ENCODE data around the gene SMG6. TPM values are rescaled to one million over a fixed set of nuclear protein-coding genes. Genes with fewer than 3 reads are reported as not detected.

Gene SMG6
- total and polyA plus RNA-seq, 2 of the 4 experiments (the other 2 are of a cell fraction): 16.3 to 30.3 TPM

DNA sequence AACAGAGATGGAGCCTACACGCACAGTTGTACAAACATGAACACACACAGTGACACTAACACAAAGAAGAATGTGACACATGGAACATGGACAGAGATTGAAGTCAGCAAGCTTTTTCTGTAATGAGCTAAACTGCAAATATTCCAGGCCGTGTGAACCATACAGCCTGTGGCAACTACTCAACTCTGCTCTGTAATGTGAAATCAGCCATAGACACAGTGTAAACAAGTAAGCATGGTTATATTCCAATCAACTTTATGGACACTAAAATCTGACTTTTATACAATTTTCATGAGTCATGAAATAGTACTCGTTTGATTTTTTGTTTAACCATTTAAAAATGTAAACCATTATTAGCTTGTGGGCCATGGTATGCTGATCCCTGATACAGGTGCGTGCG is 120.2 kb downstream of the SMG6 start:
- H3K4me3 ChIP-seq (ENCODE audit: insufficient read depth, low read depth, low read length): no peak overlapping the region
- intact Hi-C loops (cut with micrococcal nuclease): no loop called here
- POLR2A ChIA-PET (ENCODE audit: unreplicated experiment): no interaction called here
- CTCF ChIA-PET: interaction anchor here (0.9 kb wide), 1 partner anchor 62 kb away, joined by 3 read pairs; no protein-coding TSS in a partner anchor
- in situ Hi-C loops (cut with MboI; ENCODE audit: low sequenced_read_pairs): no loop called here
- no peak overlapping the region for H2AK9ac ChIP-seq (replicated peaks; ENCODE audit: low read depth, low read length, poor library complexity)
- peak overlapping the region; percentile 99 for H3K14ac ChIP-seq (replicated peaks; ENCODE audit: low read depth, low read length)
- peak overlapping the region; percentile 99 for H3K4ac ChIP-seq (ENCODE audit: low read depth, low read length)
- H4K8ac ChIP-seq (ENCODE audit: low read depth in 2 of 2, low read length in 2 of 2): peak overlapping the region; percentile 94 to 98; a peak in 3 of 4 replicates
- H4K91ac ChIP-seq (ENCODE audit: insufficient read depth, low read depth, low read length): peak overlapping the region; percentile 98
- H4K5ac ChIP-seq (ENCODE audit: low read depth, low read length): peak overlapping the region; percentile 60
- H3K27me3 ChIP-seq (ENCODE audit: control insufficient read depth, insufficient read depth, low read length): no peaks in the 10 kb centered on the region
- peak overlapping the region; percentile 98 for H2BK120ac ChIP-seq (ENCODE audit: low read depth, low read length)
- H3K9me1 ChIP-seq (ENCODE audit: insufficient read depth, low read length): peaks cover 43% of the 10 kb centered on the region
- H2BK20ac ChIP-seq (ENCODE audit: low read depth, low read length): peak overlapping the region; percentile 64; the same call in 1 of the 2 replicates
- DNase-seq (peak; percentile 81), ATAC-seq (ENCODE audit: low read depth) (no peak)
- H3K4me2 ChIP-seq (ENCODE audit: low read depth, low read length): no peak overlapping the region
- peaks cover 40% of the 10 kb centered on the region for H3K4me1 ChIP-seq (ENCODE audit: control insufficient read depth, insufficient read depth, low read length)
- no peak for TF ChIP-seq RFX5 (IDR thresholded peaks at IDR 0.05; ENCODE audit: low read depth, low read length)
- TF ChIP-seq MAFK (IDR thresholded peaks at IDR 0.05; ENCODE audit: low read depth, low read length): 0 out of 2 replicates have a peak, but pooled peaks have one; percentile 11
- TF ChIP-seq MAZ (IDR thresholded peaks at IDR 0.05; ENCODE audit: borderline replicate concordance, low read depth, low read length): no peak
- TF ChIP-seq, protein P1, sequence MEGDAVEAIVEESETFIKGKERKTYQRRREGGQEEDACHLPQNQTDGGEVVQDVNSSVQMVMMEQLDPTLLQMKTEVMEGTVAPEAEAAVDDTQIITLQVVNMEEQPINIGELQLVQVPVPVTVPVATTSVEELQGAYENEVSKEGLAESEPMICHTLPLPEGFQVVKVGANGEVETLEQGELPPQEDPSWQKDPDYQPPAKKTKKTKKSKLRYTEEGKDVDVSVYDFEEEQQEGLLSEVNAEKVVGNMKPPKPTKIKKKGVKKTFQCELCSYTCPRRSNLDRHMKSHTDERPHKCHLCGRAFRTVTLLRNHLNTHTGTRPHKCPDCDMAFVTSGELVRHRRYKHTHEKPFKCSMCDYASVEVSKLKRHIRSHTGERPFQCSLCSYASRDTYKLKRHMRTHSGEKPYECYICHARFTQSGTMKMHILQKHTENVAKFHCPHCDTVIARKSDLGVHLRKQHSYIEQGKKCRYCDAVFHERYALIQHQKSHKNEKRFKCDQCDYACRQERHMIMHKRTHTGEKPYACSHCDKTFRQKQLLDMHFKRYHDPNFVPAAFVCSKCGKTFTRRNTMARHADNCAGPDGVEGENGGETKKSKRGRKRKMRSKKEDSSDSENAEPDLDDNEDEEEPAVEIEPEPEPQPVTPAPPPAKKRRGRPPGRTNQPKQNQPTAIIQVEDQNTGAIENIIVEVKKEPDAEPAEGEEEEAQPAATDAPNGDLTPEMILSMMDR (conservative IDR thresholded peaks at IDR 0.05; ENCODE audit: low read depth, low read length): no peak
- TF ChIP-seq, protein P2, sequence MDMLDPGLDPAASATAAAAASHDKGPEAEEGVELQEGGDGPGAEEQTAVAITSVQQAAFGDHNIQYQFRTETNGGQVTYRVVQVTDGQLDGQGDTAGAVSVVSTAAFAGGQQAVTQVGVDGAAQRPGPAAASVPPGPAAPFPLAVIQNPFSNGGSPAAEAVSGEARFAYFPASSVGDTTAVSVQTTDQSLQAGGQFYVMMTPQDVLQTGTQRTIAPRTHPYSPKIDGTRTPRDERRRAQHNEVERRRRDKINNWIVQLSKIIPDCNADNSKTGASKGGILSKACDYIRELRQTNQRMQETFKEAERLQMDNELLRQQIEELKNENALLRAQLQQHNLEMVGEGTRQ (IDR thresholded peaks at IDR 0.05; ENCODE audit: low read depth, low read length): no peak
- TF ChIP-seq NFE2L2 (IDR thresholded peaks at IDR 0.05; ENCODE audit: low read depth, low read length): no peak
- TF ChIP-seq ELK1 (IDR thresholded peaks at IDR 0.05; ENCODE audit: borderline replicate concordance, low read depth, low read length): no peak
- TF ChIP-seq POLR2A (IDR thresholded peaks at IDR 0.05; ENCODE audit: low read depth, low read length): no peak
- no peak for TF ChIP-seq SMC3 (IDR thresholded peaks at IDR 0.05; ENCODE audit: low read depth, low read length)
- TF ChIP-seq RAD21 (IDR thresholded peaks at IDR 0.05; ENCODE audit: low read length): no peak
- no peak for TF ChIP-seq CHD1 (IDR thresholded peaks at IDR 0.05; ENCODE audit: low read depth, low read length)
- TF ChIP-seq MXI1 (IDR thresholded peaks at IDR 0.05; ENCODE audit: borderline replicate concordance, low read depth, low read length): no peak
- no peak for TF ChIP-seq BHLHE40 (IDR thresholded peaks at IDR 0.05; ENCODE audit: low read depth, low read length)
- no peak for TF ChIP-seq FOS (IDR thresholded peaks at IDR 0.05; ENCODE audit: low read depth, low read length)
- peak; percentile 31; the same call in 1 of the 2 replicates for TF ChIP-seq CEBPB (IDR thresholded peaks at IDR 0.05; ENCODE audit: low read depth, low read length)
- peak overlapping the region; percentile 71 for H3K23ac ChIP-seq (ENCODE audit: low read depth, low read length)
- H2AFZ ChIP-seq (replicated peaks; ENCODE audit: low read length, poor library complexity): no peak overlapping the region
- dilution Hi-C loops (cut with HindIII; ENCODE audit: low sequenced_read_pairs, unreplicated experiment): no loop called here
- no peak overlapping the region for H3K56ac ChIP-seq (ENCODE audit: extremely low read depth, insufficient read depth, low read length)
- H3K18ac ChIP-seq (ENCODE audit: low read depth, low read length): peak overlapping the region; percentile 84; the same call in 1 of the 2 replicates
- peaks cover 23% of the 10 kb centered on the region for H3K36me3 ChIP-seq (ENCODE audit: control insufficient read depth, insufficient read depth, low read length)
- peak overlapping the region; percentile 92 for H2BK5ac ChIP-seq (ENCODE audit: low read depth, low read length, poor library complexity, severe bottlenecking)
- no peaks in the 10 kb centered on the region for H4K20me1 ChIP-seq (ENCODE audit: insufficient read depth, low read length)
- peak overlapping the region; percentile 87 for H3K27ac ChIP-seq (ENCODE audit: insufficient read depth, low read length)
- H3K9me3 ChIP-seq (ENCODE audit: control insufficient read depth, insufficient read depth, low read length): no peaks in the 10 kb centered on the region
- peak overlapping the region; percentile 95 for H2AK5ac ChIP-seq (ENCODE audit: low read depth, low read length)
- no CpG with 5 or more reads among the region's 5 CpGs for WGBS, 2 experiments (ENCODE audit: extremely low coverage in 2 of 2, insufficient read length in 1 of 2)
- no TSS peak for BruUV-seq (replicated peaks)
- no peak overlapping the region for H3K9ac ChIP-seq (ENCODE audit: low read depth, low read length)
- H2BK15ac ChIP-seq (ENCODE audit: low read depth, low read length): peak overlapping the region; percentile 83; the same call in 1 of the 3 replicates
- H3K79me1 ChIP-seq (ENCODE audit: low read depth in 1 of 2, low read length in 2 of 2): peaks cover 28 to 63% of the 10 kb centered on the region in 2 experiments
